AG20443 (cell line): ENCODE measurements around the gene ASPN.
"Not testable (repeated sequence)": the region's sequence is repeated elsewhere in the genome, so short reads cannot be mapped to it uniquely, and the experiment has no call there.

Experiments used
- DNase-seq: peaks from one replicate; pipeline ENCODE4 v3.0.0; 2012; ENCODE audit warnings: low spot score, mixed read lengths

Gene ASPN

GRCh38 chr9:92411157-92411556 lies 71.1 kb downstream of the ASPN start:
- DNase-seq = not testable (repeated sequence)

GRCh38 chr9:92408747-92409478 lies 73.4 kb downstream of the ASPN start:
- DNase-seq = no peak

- DNase-seq = peak; percentile 34
These were observed 74.5 kb downstream of the ASPN start for GRCh38 chr9:92407818-92408217.

GRCh38 chr9:92406477-92406876 lies 75.8 kb downstream of the ASPN start:
- no peak for DNase-seq
